HEK293 (cell line): ENCODE data around the gene AUH.

Source experiments
- CTCF ChIA-PET: fragments of 350-600 bp; formaldehyde crosslinking; extraction: SDS; loops from one replicate; lab custom pipeline; 2021; ENCODE audit warnings: antibody characterized with exemption; lab: Yijun Ruan, JAX
- POLR2A ChIA-PET: fragments of 300-600 bp; formaldehyde crosslinking; extraction: SDS; loops from one replicate; lab custom pipeline; 2020; ENCODE audit warnings: antibody characterized with exemption, inconsistent platforms; lab: Yijun Ruan, JAX
- H3K27ac ChIP-seq: fragments of 200-500 bp; sonication (Bioruptor generic); 2 replicates; pipeline ENCODE4 v1.5.1; 2014; ENCODE audit warnings: low read depth, low read length, control low read depth, inconsistent platforms; ENCODE audit errors: extremely low read depth
- H3K36me3 ChIP-seq, 2 experiments: fragments of 200-500 bp in 1 of 2; sonication (Bioruptor generic) in 1 of 2; 1 replicate in 1 of 2; 2 replicates in 1 of 2; pipeline ENCODE4 v1.5.1; 2014 to 2017; ENCODE audit warnings: inconsistent platforms in 2 of 2, low read length in 2 of 2; ENCODE audit not compliant: control insufficient read depth in 2 of 2, insufficient read depth in 1 of 2
- H3K4me1 ChIP-seq: fragments of 200-500 bp; sonication (Bioruptor generic); 2 replicates; pipeline ENCODE4 v1.5.1; 2014; ENCODE audit warnings: mild to moderate bottlenecking, low read length, inconsistent platforms; ENCODE audit not compliant: control insufficient read depth, insufficient read depth
- H3K4me3 ChIP-seq: 2 replicates; pipeline ENCODE4 v1.5.1; 2011; ENCODE audit warnings: low read depth, mild to moderate bottlenecking, control low read depth, low read length, moderate library complexity
- H3K9me3 ChIP-seq: fragments of 200-500 bp; sonication (Bioruptor generic); 2 replicates; pipeline ENCODE4 v1.5.1; 2014; ENCODE audit warnings: low read depth, low read length, inconsistent platforms; ENCODE audit not compliant: control insufficient read depth, insufficient read depth
- GLI4 ChIP-seq: fragments of 450-650 bp; formaldehyde crosslinking; IDR thresholded peaks from 2 replicates; pipeline ENCODE4 v1.5.1; 2016; ENCODE audit warnings: missing biosample characterization, missing genetic modification characterization
- KLF7 ChIP-seq: fragments of 450-650 bp; formaldehyde crosslinking; IDR thresholded peaks from 2 replicates; pipeline ENCODE4 v1.5.1; 2016; ENCODE audit warnings: missing biosample characterization, missing genetic modification characterization, borderline replicate concordance
- RBAK ChIP-seq: fragments of 450-650 bp; formaldehyde crosslinking; IDR thresholded peaks from 2 replicates; pipeline ENCODE4 v1.5.1; 2016; ENCODE audit warnings: missing biosample characterization, missing genetic modification characterization
- SCRT1 ChIP-seq: fragments of 450-650 bp; formaldehyde crosslinking; IDR thresholded peaks from 2 replicates; pipeline ENCODE4 v1.5.1; 2016; ENCODE audit warnings: missing biosample characterization, missing genetic modification characterization, borderline replicate concordance
- SP7 ChIP-seq: fragments of 450-650 bp; formaldehyde crosslinking; IDR thresholded peaks from 2 replicates; pipeline ENCODE4 v1.5.1; 2016; ENCODE audit warnings: missing biosample characterization, missing genetic modification characterization
- ZNF140 ChIP-seq: fragments of 450-650 bp; formaldehyde crosslinking; IDR thresholded peaks from 2 replicates; pipeline ENCODE4 v1.5.1; 2016; ENCODE audit warnings: missing biosample characterization, missing genetic modification characterization
- ZNF184 ChIP-seq: fragments of 450-650 bp; IDR thresholded peaks from 2 replicates; pipeline ENCODE4 v1.5.1; 2018; ENCODE audit warnings: missing biosample characterization, mild to moderate bottlenecking, missing genetic modification characterization
- ZNF274 ChIP-seq, 2 experiments: fragments of 200-500 bp in 1 of 2; fragments of 450-650 bp in 1 of 2; sonication (Bioruptor generic) in 1 of 2; formaldehyde crosslinking in 1 of 2; IDR thresholded peaks; 2 replicates each; pipeline versions ENCODE4 v1.5.1 to v1.6.1; 2014 to 2016; ENCODE audit warnings: borderline replicate concordance in 1 of 2, inconsistent platforms in 1 of 2, low read length in 1 of 2, missing biosample characterization in 1 of 2, missing genetic modification characterization in 1 of 2
- ZNF354C ChIP-seq: fragments of 450-650 bp; formaldehyde crosslinking; IDR thresholded peaks from 2 replicates; pipeline ENCODE4 v1.5.1; 2016; ENCODE audit warnings: missing biosample characterization, missing genetic modification characterization, low read depth, borderline replicate concordance
- ZNF423 ChIP-seq: fragments of 450-650 bp; formaldehyde crosslinking; IDR thresholded peaks from 2 replicates; pipeline ENCODE4 v1.5.1; 2016; ENCODE audit warnings: missing biosample characterization, missing genetic modification characterization
- ZNF596 ChIP-seq: fragments of 450-650 bp; IDR thresholded peaks from 2 replicates; pipeline ENCODE4 v1.5.0; 2018; ENCODE audit warnings: missing biosample characterization, mild to moderate bottlenecking, missing genetic modification characterization, moderate library complexity
- ZNF658 ChIP-seq: fragments of 450-650 bp; formaldehyde crosslinking; IDR thresholded peaks from 2 replicates; pipeline ENCODE4; 2016; ENCODE audit warnings: missing biosample characterization, missing genetic modification characterization
- ZNF660 ChIP-seq: fragments of 450-650 bp; IDR thresholded peaks from 2 replicates; pipeline ENCODE4 v1.5.1; 2018; ENCODE audit warnings: missing biosample characterization, mild to moderate bottlenecking, missing genetic modification characterization
- ZNF701 ChIP-seq: fragments of 450-650 bp; formaldehyde crosslinking; IDR thresholded peaks from 2 replicates; pipeline ENCODE4 v1.5.1; 2016; ENCODE audit warnings: missing biosample characterization, missing genetic modification characterization
- ZNF768 ChIP-seq: fragments of 450-650 bp; formaldehyde crosslinking; IDR thresholded peaks from 2 replicates; pipeline ENCODE4 v1.5.1; 2018; ENCODE audit warnings: missing biosample characterization, mild to moderate bottlenecking, missing genetic modification characterization
- ZNF785 ChIP-seq: fragments of 450-650 bp; formaldehyde crosslinking; IDR thresholded peaks from 2 replicates; pipeline ENCODE4 v1.5.1; 2016; ENCODE audit warnings: missing biosample characterization, missing genetic modification characterization
- ZNF837 ChIP-seq: fragments of 450-650 bp; formaldehyde crosslinking; IDR thresholded peaks from 2 replicates; pipeline ENCODE4 v1.5.1; 2016; ENCODE audit warnings: missing biosample characterization, missing genetic modification characterization
- TF ChIP-seq, protein P1 (sequence below): fragments of 450-650 bp; formaldehyde crosslinking; IDR thresholded peaks from 2 replicates; pipeline ENCODE4 v1.5.1; 2016; ENCODE audit warnings: missing biosample characterization, missing genetic modification characterization
- TF ChIP-seq, protein P2 (sequence below): fragments of 450-650 bp; formaldehyde crosslinking; IDR thresholded peaks from 2 replicates; pipeline ENCODE4 v1.5.0; 2017; ENCODE audit warnings: missing biosample characterization, missing genetic modification characterization, borderline replicate concordance
- TF ChIP-seq, protein P3 (sequence below): fragments of 450-650 bp; formaldehyde crosslinking; IDR thresholded peaks from 2 replicates; pipeline ENCODE4 v1.5.1; 2016; ENCODE audit warnings: missing biosample characterization, missing genetic modification characterization
- TF ChIP-seq, protein P4 (sequence below): fragments of 450-650 bp; formaldehyde crosslinking; IDR thresholded peaks from 2 replicates; pipeline ENCODE4 v1.5.1; 2016; ENCODE audit warnings: missing biosample characterization, missing genetic modification characterization

AUH gene

DNA sequence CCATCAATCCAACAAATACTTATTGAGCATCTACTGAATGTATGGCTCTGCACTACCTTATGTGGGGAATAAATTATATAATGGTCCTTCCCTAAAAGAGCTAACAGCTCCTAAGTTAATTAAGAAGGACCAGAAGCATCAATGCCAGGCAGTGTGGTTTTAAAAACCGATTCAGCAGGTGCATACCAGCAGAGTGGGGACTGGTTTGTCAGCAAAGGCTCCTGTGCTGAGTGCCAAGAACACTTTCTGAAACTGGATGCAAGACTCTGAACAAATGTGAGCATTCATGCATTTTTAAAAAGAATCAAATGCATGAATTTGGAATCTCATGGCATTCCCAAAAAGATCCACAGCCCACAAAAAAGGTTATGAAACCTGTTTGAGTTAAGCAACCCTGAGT is 142.2 kb downstream of the AUH start (continued):
- no peak for TF ChIP-seq ZNF701 (tag by site-specific recombination)
- no peak for TF ChIP-seq SP7
- no peak for TF ChIP-seq GLI4
- TF ChIP-seq, protein P1, sequence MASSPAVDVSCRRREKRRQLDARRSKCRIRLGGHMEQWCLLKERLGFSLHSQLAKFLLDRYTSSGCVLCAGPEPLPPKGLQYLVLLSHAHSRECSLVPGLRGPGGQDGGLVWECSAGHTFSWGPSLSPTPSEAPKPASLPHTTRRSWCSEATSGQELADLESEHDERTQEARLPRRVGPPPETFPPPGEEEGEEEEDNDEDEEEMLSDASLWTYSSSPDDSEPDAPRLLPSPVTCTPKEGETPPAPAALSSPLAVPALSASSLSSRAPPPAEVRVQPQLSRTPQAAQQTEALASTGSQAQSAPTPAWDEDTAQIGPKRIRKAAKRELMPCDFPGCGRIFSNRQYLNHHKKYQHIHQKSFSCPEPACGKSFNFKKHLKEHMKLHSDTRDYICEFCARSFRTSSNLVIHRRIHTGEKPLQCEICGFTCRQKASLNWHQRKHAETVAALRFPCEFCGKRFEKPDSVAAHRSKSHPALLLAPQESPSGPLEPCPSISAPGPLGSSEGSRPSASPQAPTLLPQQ (tag by site-specific recombination): no peak
- no peak for TF ChIP-seq ZNF768 (tag by site-specific recombination)

DNA sequence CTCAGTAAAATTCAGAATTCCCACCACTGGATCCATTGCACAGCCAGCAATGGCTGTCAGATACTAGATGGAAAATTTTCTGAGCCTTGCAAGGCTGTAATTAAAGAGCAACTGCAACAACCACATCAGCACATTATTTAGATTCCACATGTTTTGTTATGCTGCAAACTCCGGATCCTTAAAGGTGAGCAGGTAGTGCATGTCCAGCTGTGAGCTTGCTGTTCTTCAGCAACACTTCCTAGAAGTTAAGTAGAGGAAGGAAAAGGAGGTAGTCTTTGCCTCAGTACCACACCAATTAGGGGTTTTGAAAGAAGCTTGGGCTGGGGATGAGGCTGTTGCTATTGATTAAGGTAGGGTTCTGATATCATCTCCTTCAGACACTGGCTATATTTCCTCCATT is 144.3 kb downstream of the AUH start:
- Histone ChIP-seq H3K36me3 (peaks cover 0 to 19% of the 10 kb centered on the region in 2 experiments; a peak in 1 of 3 replicates), H3K27ac (no peak overlapping the region), H3K9me3 (no peaks in the 10 kb centered on the region), H3K4me3 (no peak overlapping the region), H3K4me1 (no peaks in the 10 kb centered on the region)
- ChIA-PET POLR2A (no interaction called here), CTCF (no interaction called here)
- TF ChIP-seq ZNF660 (tag by site-specific recombination) (no peak), ZNF423 (no peak), SCRT1 (tag by site-specific recombination) (no peak), KLF7 (tag by site-specific recombination) (no peak), RBAK (no peak), ZNF837 (tag by site-specific recombination) (no peak), ZNF785 (tag by site-specific recombination) (no peak), ZNF596 (tag by site-specific recombination) (no peak), ZNF184 (no peak), ZNF274 (IDR thresholded peaks at IDR 0.05; ENCODE audit: low read length) (no peak), ZNF274 (tag by site-specific recombination; IDR thresholded peaks at IDR 0.05; ENCODE audit: borderline replicate concordance) (no peak), ZNF658 (tag by site-specific recombination) (no peak), ZNF354C (tag by site-specific recombination) (no peak), ZNF140 (tag by site-specific recombination) (no peak)
- TF ChIP-seq, protein P2, sequence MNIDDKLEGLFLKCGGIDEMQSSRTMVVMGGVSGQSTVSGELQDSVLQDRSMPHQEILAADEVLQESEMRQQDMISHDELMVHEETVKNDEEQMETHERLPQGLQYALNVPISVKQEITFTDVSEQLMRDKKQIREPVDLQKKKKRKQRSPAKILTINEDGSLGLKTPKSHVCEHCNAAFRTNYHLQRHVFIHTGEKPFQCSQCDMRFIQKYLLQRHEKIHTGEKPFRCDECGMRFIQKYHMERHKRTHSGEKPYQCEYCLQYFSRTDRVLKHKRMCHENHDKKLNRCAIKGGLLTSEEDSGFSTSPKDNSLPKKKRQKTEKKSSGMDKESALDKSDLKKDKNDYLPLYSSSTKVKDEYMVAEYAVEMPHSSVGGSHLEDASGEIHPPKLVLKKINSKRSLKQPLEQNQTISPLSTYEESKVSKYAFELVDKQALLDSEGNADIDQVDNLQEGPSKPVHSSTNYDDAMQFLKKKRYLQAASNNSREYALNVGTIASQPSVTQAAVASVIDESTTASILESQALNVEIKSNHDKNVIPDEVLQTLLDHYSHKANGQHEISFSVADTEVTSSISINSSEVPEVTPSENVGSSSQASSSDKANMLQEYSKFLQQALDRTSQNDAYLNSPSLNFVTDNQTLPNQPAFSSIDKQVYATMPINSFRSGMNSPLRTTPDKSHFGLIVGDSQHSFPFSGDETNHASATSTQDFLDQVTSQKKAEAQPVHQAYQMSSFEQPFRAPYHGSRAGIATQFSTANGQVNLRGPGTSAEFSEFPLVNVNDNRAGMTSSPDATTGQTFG (tag by site-specific recombination): no peak
- TF ChIP-seq, protein P3, sequence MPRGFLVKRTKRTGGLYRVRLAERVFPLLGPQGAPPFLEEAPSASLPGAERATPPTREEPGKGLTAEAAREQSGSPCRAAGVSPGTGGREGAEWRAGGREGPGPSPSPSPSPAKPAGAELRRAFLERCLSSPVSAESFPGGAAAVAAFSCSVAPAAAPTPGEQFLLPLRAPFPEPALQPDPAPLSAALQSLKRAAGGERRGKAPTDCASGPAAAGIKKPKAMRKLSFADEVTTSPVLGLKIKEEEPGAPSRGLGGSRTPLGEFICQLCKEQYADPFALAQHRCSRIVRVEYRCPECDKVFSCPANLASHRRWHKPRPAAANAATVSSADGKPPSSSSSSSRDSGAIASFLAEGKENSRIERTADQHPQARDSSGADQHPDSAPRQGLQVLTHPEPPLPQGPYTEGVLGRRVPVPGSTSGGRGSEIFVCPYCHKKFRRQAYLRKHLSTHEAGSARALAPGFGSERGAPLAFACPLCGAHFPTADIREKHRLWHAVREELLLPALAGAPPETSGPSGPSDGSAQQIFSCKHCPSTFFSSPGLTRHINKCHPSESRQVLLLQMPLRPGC: no peak
- TF ChIP-seq, protein P4, sequence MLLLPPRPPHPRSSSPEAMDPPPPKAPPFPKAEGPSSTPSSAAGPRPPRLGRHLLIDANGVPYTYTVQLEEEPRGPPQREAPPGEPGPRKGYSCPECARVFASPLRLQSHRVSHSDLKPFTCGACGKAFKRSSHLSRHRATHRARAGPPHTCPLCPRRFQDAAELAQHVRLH (tag by site-specific recombination): no peak
